ENCODE data around the gene KAT2B.
"Not testable (repeated sequence)": the region's sequence is repeated elsewhere in the genome, so short reads cannot be mapped to it uniquely, and the experiment has no call there.

KAT2B gene

DNA sequence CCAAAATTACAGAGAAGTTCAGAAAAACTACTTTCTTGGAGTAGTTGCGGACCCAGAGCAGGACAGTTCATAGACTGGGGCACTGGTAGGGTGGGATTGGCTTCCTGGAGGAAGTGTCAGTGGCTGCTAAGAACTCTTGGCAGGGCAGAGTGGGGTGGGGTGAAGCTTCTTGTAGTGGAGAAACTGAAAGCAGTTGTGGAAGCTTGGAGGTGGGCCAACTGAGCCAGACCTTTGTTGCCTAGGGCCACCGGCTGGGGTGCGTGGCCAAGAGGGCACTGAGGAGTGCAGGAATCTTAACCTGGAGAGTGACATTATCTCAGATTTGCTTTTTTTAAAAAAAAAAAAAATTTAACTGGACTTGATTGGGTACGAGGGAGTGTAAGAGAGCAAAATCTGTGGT is 3.1 kb downstream of the KAT2B start:
- H3K4me3 ChIP-seq (ENCODE audit: low read depth in 1 of 2, low read length in 1 of 2): peak overlapping the region in 1 of 2 experiments; percentile 6
- TF ChIP-seq, protein P1, sequence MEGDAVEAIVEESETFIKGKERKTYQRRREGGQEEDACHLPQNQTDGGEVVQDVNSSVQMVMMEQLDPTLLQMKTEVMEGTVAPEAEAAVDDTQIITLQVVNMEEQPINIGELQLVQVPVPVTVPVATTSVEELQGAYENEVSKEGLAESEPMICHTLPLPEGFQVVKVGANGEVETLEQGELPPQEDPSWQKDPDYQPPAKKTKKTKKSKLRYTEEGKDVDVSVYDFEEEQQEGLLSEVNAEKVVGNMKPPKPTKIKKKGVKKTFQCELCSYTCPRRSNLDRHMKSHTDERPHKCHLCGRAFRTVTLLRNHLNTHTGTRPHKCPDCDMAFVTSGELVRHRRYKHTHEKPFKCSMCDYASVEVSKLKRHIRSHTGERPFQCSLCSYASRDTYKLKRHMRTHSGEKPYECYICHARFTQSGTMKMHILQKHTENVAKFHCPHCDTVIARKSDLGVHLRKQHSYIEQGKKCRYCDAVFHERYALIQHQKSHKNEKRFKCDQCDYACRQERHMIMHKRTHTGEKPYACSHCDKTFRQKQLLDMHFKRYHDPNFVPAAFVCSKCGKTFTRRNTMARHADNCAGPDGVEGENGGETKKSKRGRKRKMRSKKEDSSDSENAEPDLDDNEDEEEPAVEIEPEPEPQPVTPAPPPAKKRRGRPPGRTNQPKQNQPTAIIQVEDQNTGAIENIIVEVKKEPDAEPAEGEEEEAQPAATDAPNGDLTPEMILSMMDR (IDR thresholded peaks at IDR 0.05): no peak
- H3K9me3 ChIP-seq: no peaks in the 10 kb centered on the region
- H3K36me3 ChIP-seq: no peaks in the 10 kb centered on the region
- H3K27me3 ChIP-seq: no peaks in the 10 kb centered on the region
- H3K27ac ChIP-seq: peak overlapping the region; percentile 89
- H3K4me1 ChIP-seq (ENCODE audit: control insufficient read depth in 1 of 2, insufficient read depth in 1 of 2, low read depth in 1 of 2, low read length in 1 of 2): peaks cover 45 to 53% of the 10 kb centered on the region in 2 experiments

DNA sequence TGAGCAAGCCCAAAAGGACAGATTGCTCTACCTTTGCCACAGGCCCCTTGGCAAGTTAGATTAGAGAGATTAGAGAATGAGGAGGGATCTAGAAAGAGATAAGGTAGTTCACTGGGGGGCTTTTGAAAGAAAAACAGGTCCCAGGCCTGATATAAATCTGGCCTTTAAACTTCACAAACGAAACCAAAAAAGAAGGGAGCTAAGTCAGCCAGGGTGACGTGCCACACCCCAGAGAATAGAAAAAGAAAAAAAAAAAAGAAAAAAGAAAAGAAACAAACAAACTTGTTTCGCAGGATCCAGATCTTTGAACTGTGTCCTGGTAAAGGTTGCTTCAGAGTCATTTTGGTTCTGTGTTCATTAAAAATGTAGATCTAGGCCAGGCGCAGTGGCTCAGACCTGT is 3.6 kb downstream of the KAT2B start:
- Histone ChIP-seq H3K4me1 (ENCODE audit: control insufficient read depth in 1 of 2, insufficient read depth in 1 of 2, low read depth in 1 of 2, low read length in 1 of 2) (peaks cover 41 to 51% of the 10 kb centered on the region in 2 experiments), H3K36me3 (no peaks in the 10 kb centered on the region), H3K4me3 (ENCODE audit: low read depth in 1 of 2, low read length in 1 of 2) (peak overlapping the region in 1 of 2 experiments; percentile 6), H3K27ac (peak overlapping the region; percentile 89), H3K9me3 (no peaks in the 10 kb centered on the region), H3K27me3 (no peaks in the 10 kb centered on the region)
- TF ChIP-seq, protein P1 (IDR thresholded peaks at IDR 0.05): no peak

DNA sequence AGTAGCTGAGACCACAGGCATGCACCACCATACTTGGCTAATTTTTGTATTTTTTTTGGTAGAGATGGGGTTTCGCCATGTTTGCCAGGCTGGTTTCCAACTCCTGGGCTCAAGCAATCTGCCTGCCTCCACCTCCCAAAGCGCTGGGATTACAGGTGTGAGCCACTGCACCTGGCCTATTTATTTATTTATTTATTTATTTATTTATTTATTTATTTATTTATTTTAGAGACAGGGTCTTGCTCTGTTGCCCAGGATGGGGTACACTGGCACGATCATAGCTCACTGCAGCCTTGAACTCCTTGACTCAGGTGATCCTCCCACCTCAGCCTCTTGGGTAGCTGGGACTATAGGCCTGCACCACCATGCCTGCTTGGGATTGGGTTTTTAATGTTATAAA is 4.9 kb downstream of the KAT2B start:
- H3K4me1 ChIP-seq (ENCODE audit: control insufficient read depth in 1 of 2, insufficient read depth in 1 of 2, low read depth in 1 of 2, low read length in 1 of 2): peaks cover 35 to 45% of the 10 kb centered on the region in 2 experiments
- H3K27ac ChIP-seq; H3K27me3 ChIP-seq; H3K36me3 ChIP-seq; H3K9me3 ChIP-seq; H3K4me3 ChIP-seq (ENCODE audit: low read depth in 1 of 2, low read length in 1 of 2): not testable (repeated sequence)

DNA sequence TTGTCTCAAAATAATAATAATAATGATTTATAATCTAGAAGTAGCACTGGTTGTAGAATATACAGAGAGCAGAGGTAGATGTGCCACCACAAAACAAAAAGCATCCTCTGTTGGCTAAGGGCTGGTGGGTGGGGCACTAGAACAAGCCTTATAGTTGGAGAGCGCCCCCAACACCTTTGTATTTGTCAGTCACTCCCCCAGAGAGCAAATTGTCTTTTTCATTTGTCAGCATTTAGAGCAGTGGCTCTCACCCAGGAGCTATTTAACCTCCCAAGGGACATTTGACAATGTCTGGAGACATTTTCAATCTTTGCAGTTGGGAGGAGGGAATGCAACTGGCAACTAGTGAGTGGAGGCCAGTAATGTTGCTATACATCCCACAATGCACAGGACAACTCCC is 6.3 kb downstream of the KAT2B start:
- TF ChIP-seq, protein P1 (IDR thresholded peaks at IDR 0.05): no peak
- no peak overlapping the region for H3K27ac ChIP-seq
- no peaks in the 10 kb centered on the region for H3K36me3 ChIP-seq
- peaks cover 34 to 38% of the 10 kb centered on the region in 2 experiments for H3K4me1 ChIP-seq (ENCODE audit: control insufficient read depth in 1 of 2, insufficient read depth in 1 of 2, low read depth in 1 of 2, low read length in 1 of 2)
- no peaks in the 10 kb centered on the region for H3K27me3 ChIP-seq
- no peaks in the 10 kb centered on the region for H3K9me3 ChIP-seq
- H3K4me3 ChIP-seq (ENCODE audit: low read depth in 1 of 2, low read length in 1 of 2): no peak overlapping the region

DNA sequence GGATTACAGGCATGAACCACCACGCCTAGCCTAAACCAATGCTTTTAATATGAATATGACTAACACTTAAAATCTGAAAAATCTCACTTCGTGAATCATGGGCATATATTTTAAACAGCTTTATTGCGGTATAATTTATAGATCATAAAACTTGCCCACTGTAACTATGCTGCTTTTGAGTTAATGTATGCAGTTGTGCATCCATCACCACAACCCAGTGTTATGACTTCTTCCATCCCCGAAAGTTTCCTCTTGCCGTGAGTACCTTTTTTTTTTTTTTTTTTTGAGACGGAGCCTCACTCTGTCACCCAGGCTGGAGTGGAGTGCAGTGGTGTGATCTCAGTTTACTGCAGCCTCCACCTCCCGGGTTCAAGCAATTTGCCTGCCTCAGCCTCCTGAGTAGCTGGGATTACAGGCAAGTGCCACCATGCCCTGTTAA is 7.1 kb downstream of the KAT2B start:
- Histone ChIP-seq H3K9me3 (no peaks in the 10 kb centered on the region), H3K27me3 (no peaks in the 10 kb centered on the region), H3K4me1 (ENCODE audit: control insufficient read depth in 1 of 2, insufficient read depth in 1 of 2, low read depth in 1 of 2, low read length in 1 of 2) (peaks cover 26 to 30% of the 10 kb centered on the region in 2 experiments), H3K36me3 (no peaks in the 10 kb centered on the region), H3K27ac (peak overlapping the region; percentile 75), H3K4me3 (ENCODE audit: low read depth in 1 of 2, low read length in 1 of 2) (no peak overlapping the region)
- TF ChIP-seq, protein P1 (IDR thresholded peaks at IDR 0.05): no peak

DNA sequence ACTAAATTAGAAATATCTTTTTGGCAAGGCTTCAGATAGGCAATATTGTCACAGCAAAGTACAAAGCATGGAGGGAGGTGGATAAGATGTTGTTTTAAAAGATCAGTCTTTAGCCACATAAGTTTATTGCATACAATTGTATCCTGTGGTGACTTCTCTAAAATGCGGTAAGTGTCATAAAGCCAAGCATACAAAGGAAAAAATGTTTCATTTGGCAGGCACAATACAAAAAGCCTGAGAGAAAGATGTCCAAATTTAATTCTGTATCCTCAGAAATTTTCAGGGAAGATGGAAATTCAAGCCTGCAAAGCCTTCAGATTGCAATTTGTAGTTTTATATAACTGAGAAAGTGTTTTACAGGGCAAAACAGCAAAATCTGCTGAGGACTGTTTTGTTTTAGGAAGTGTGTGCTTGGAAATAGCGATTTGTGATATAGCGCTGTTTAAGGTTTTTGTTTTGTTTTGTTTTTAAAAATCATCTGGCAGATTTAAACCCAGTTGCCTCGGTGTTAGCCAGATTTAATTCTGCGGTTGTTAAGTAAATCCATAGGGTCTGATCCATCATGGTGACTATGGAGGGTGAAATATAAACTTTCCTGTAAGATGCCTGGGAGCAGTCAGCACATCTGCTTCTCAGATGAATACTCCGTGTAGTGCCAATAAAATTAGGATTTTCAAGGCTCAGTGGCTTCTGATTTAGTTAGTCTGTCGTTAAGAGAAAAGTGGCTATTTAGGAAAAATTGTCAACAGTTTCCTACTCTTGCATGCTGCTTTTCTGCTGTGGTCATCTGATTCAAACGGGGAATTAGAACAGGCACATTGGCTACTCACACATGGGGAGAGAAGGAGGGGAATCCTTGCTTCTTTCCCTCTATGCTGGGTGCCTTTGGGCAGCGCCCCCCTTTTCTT is 8.0 kb downstream of the KAT2B start:
- H3K4me3 ChIP-seq (ENCODE audit: low read depth in 1 of 2, low read length in 1 of 2): no peak overlapping the region
- H3K27me3 ChIP-seq: no peaks in the 10 kb centered on the region
- H3K36me3 ChIP-seq: no peaks in the 10 kb centered on the region
- H3K9me3 ChIP-seq: no peaks in the 10 kb centered on the region
- TF ChIP-seq, protein P1 (IDR thresholded peaks at IDR 0.05): no peak
- peaks cover 22 to 24% of the 10 kb centered on the region in 2 experiments for H3K4me1 ChIP-seq (ENCODE audit: control insufficient read depth in 1 of 2, insufficient read depth in 1 of 2, low read depth in 1 of 2, low read length in 1 of 2)
- H3K27ac ChIP-seq: peak overlapping the region; percentile 75

Measured in neutrophil (primary cell).